HG02938 (cell line): Measurements from ENCODE around the gene AGXT.

Experiments
- ATAC-seq: cut with Tn5 transposase; IDR thresholded peaks from one replicate; pipeline ENCODE4 v1.9.1; 2021; ENCODE audit warnings: mild to moderate bottlenecking, moderate library complexity; ENCODE audit not compliant: unreplicated experiment

The AGXT gene

GRCh38 chr2:240865391-240865790 lies 3.2 kb upstream of the AGXT start:
- ATAC-seq = no peak

DNA sequence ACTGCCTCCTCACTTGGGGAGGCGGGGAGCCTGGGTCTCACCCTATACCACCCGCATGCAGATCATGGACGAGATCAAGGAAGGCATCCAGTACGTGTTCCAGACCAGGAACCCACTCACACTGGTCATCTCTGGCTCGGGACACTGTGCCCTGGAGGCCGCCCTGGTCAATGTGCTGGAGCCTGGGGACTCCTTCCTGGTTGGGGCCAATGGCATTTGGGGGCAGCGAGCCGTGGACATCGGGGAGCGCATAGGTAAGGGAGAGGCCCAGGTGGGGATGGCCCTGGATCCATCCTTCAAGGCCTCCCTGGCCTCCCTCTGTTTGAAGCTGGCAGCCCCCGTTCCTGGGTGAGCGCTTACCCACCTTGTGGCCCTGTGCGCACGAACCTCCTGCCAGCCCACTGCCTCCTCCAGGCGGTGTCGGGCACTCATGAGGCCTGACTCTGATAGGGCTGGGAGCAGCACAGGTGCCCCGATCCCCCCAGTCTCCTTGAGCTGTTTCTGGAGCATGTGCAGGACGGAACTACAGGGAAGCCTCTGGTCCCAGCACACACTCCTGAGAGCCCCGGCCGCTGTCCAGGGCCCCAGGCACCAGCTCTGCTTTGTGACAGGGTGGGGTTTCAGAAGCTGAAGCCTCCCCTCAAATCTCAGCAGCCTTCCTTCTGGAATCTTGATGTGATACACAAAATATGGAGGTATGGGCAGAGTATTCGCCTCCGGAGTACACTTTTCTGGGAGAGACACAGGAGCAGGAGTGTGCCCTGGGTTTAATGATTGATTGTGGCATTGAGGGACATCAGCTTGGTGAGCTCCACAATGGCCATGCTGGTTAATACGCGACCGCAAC lies 708 bp downstream of the AGXT start:
- ATAC-seq = no peak

DNA sequence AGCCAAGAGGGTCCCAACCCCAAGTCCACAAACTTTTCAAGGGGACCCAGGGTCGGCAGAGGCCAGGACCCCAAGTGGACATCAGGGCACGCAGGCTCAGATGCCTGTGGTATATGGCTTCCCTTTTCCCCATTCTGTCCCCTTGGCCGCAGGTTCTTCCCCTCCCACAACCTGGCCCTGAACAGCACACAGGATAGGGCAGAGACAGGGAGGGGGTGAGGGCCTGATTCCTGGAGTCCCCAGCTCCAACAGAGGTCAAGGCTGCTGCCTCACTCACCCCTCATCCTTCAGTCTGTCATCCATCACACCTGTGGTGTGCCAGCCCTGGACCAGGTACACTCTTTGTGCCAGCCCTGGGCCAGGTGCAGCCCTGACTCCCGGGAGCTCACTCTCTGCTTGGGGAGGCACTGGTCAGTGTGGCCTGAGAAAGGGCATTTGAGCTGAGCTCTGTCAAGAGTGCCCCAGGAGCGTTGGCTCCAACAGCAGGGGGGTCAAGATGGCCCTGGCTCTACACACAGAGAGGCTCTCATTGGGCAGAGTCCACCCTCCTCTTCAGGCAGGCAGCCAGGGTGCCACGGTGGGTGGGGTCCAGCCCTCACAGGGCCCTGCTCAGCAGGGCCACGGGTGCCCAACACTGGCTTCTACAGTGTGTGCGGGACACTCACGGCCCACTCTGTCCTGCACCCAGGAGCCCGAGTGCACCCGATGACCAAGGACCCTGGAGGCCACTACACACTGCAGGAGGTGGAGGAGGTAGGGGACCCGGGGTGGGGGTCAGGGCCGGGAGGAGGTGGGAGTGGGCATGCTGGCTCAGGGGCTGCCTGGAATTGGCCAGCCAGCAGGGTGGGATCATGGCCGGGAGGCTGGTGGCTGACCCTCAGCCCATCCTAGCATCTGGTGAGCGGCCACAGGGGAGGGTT lies 1.6 kb downstream of the AGXT start:
- no peak for ATAC-seq

GRCh38 chr2:240871071-240871958 lies 2.7 kb downstream of the AGXT start:
- ATAC-seq = no peak

DNA sequence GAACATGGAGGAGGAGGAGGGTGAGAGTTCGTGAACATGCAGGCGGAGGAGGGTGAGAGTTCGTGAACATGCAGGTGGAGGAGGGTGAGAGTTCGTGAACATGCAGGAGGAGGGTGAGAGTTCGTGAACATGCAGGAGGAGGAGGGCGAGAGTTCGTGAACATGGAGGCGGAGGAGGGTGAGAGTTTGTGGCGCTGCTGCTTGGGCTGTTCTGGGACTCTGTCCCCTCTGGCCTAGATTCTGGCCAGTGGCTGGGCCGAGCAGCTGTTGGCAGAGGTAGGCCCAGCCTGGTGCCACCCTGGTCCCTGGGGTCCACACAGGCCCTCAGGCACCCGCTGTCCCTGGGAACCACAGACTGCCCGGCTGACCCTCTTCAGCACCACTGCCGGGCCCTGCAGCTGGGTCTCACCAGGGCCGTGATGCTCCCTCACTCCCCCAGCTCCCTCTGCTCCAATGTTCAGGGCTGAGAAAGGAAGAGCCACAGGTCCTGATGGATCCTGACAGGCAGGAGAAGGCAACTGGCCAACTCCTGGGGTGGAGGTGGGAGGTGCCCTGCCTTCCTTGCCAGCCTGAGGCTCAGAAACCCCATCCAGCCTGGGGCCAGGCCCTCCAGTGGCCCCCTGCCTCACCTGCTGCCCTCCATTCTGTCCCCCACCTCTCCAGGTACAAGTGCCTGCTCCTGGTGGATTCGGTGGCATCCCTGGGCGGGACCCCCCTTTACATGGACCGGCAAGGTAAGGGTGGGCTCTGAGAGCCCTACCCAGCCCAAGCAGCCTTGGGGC lies 3.9 kb downstream of the AGXT start:
- no peak for ATAC-seq

DNA sequence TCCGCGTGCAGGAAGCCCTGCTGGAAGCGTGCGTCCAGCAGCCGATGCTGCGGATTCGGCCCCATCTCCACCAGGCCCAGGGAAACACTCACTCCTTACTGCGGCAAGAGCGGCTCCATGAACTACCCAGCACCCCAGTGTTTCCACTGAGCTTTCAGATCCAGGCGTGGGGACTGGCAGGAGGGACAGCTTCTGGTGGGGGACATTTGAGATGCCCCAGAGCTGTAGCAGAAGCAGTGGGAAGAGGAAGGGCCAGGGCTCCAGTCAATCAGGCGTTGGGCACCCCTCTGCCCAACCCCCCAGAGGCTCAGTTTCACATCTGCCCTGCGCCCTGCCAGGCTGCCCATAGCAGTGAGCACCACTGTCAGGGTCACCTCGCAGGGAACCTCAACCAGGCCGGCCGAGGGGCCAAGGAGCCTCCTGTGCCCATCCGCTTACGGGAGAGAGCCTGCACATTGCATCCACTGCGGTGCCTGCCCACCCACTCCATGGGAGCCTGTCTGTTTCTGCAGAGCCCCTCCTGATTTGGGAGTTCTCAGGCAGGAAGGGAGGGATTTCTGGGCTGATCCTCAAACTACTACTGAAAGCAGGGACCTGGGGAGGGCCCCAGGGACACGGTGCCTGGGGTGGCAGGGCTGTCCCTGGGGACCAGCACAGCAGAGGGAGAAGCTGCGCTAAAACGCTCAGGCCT lies 4.6 kb downstream of the AGXT start:
- no peak for ATAC-seq

- ATAC-seq = no peak
These were observed 5.4 kb downstream of the AGXT start for GRCh38 chr2:240873805-240874714.

DNA sequence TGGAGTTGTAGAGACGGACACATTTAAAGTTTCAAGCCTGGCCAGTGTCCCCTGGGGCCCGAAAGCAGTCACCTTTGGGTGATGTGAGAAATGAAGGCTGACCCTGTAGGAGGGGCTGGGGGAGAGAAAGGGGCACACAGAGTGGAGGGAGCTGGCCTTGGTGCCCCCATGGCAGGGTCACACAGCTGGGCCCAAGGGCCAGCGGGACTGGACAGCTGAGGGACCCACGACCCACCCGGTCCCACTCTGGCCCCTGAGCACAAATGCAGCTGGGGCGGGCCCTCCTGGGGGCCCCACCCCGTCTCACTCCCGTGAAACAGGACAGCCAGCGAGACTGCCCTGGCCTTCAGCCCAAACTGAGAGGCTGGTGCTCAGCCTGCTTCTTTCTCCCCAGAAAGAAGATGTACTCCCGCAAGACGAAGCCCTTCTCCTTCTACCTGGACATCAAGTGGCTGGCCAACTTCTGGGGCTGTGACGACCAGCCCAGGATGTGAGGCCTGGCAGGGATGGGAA lies 6.1 kb downstream of the AGXT start:
- no peak for ATAC-seq

GRCh38 chr2:240875228-240876034 lies 6.8 kb downstream of the AGXT start:
- ATAC-seq = no peak

GRCh38 chr2:240876035-240876474 lies 7.4 kb downstream of the AGXT start:
- ATAC-seq = no peak

GRCh38 chr2:240876475-240877251 lies 8.0 kb downstream of the AGXT start:
- ATAC-seq = no peak

DNA sequence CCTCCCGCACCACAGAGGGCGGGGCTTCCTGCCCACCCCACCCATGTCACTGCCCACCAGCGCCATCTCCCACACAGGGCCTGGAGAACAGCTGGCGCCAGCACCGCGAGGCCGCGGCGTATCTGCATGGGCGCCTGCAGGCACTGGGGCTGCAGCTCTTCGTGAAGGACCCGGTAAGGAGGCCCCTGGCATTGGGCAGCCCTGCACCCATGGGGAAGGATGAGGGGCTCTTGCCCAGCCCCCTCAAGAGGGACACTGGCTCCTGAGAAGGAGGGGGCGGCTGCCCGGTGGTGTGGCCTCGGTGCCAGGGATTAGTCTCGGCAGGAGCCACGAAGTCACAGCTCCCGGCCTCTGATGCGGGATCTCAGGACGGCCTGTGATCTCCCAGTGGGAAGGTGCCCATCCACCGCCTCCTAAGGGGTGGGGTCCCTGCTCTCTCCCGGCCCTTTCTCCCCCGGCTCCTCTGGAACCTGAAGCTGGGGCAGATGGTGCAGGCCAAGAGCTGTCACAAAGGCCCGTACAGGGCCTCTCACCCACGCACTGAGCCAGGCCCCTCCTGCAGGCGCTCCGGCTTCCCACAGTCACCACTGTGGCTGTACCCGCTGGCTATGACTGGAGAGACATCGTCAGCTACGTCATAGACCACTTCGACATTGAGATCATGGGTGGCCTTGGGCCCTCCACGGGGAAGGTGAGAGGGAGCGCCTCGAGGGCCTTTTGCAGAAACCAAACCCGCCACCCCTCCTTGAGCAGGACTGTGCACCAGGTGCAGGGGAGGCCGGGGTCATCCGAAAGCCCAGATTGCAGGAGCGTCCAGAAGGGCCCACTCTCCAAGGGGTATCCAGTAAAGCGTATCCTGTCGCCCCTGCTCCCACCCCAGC lies 9.1 kb downstream of the AGXT start:
- no peak for ATAC-seq

DNA sequence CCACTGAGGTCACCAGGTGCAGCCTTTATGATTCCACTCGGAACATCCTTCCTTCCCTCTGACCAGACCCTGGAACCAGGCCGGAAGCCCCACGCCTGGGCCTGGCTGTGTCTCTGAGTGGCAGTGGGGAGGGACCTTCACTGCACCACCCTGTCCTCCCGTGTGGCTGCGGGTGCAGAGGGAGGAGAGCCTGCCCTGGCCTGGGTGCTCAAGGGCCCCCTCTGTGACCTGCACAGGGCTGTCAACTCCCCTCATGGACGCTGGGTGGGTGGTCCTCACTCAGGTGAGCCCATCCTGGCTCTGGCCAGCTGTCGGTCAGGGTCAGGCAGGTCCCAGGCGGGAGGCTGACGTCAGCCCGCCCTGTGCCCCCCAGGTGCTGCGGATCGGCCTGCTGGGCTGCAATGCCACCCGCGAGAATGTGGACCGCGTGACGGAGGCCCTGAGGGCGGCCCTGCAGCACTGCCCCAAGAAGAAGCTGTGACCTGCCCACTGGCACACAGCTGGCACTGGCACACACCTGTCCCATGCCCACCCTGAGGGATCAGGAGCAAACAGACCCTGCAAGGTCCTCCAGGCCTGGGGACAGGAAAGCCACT lies 9.8 kb downstream of the AGXT start:
- ATAC-seq = no peak

- no peak for ATAC-seq
These were observed 10.5 kb downstream of the AGXT start for GRCh38 chr2:240879105-240879504.

DNA sequence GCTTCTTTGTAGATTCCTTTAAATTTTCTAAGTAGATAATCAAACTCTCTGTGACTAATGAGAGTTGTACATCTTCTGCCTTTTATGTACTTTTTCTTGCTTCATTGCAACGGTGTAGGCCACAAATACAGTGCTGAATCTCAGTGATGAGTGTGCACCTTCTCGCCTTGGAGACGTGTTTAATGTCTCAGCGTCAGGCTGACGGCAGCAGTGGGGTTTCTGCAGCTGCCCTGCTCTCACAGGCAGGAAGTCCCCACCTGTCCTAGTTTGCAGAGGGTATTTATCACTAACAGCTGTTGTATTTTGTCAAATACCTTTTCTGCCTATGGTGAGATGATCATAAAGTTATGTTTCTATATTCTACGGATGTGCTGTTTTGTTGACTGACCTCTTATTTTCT lies 13.3 kb downstream of the AGXT start:
- no peak for ATAC-seq
